Esophagus squamous epithelium (tissue), 5 donors: ENCODE data around the gene PTPN13. TPM values are rescaled to one million over a fixed set of nuclear protein-coding genes. Genes with fewer than 3 reads are reported as not detected.

ENCODE experiments used
- DNase-seq: peaks from one replicate; lab custom pipeline; 2025; lab: John Stamatoyannopoulos, UW
- H3K27ac ChIP-seq, 4 donors: fragments of 200-600 bp; sonication (generic); one replicate each; pipeline ENCODE4 v1.5.1; 2016 to 2019; ENCODE audit warnings: mild to moderate bottlenecking in 1 of 4
- H3K27me3 ChIP-seq, 4 donors: fragments of 200-600 bp; sonication (generic); 1 replicate in 3 of 4; 2 replicates in 1 of 4; pipeline versions ENCODE4 v1.5.1 to v1.6.0; 2017 to 2021; ENCODE audit warnings: antibody characterized with exemption in 1 of 4
- H3K36me3 ChIP-seq, 3 donors: fragments of 200-600 bp; sonication (generic); one replicate each; pipeline ENCODE4 v1.5.1; 2016 to 2019
- H3K4me1 ChIP-seq, 3 donors: fragments of 200-600 bp; sonication (generic); one replicate each; pipeline ENCODE4 v1.5.1; 2017 to 2019
- H3K4me3 ChIP-seq, 4 donors: fragments of 200-600 bp; sonication (generic); 1 replicate in 3 of 4; 2 replicates in 1 of 4; pipeline ENCODE4 v1.5.1; 2016 to 2019; ENCODE audit warnings: mild to moderate bottlenecking in 2 of 4, moderate library complexity in 1 of 4
- H3K9me3 ChIP-seq, 3 donors: fragments of 200-600 bp; sonication (generic); one replicate each; pipeline ENCODE4 v1.5.1; 2016 to 2019
- POLR2A ChIP-seq, 4 donors: fragments of 450-650 bp; IDR thresholded peaks; one replicate each; pipeline ENCODE4 v1.6.1; 2017; ENCODE audit warnings: antibody characterized with exemption in 4 of 4, mild to moderate bottlenecking in 4 of 4, moderate library complexity in 3 of 4
- WGBS, 2 donors: methylation state at CpG; one replicate each; pipeline ENCODE4 v1.1.5; 2018; 5-methylcytosine and 5-hydroxymethylcytosine counted together
- intact Hi-C: fragments of 100-400 bp; cut with DNase I; formaldehyde crosslinking; loops from one replicate; pipeline ENCODE4 v1.15.0; 2022
- total RNA-seq, 4 donors: library from RNA; depleted of rRNA; stranded (reverse); fragments of >200 nt; gene quantifications; one replicate each; pipeline ENCODE4 v1.1.0, GENCODE V29; 2016
- TF ChIP-seq, protein P1 (sequence below), 6 experiments: fragments of 450-650 bp in 4 of 6; fragments of 200-600 bp in 2 of 6; sonication (generic) in 2 of 6; IDR thresholded peaks; one replicate each; pipeline ENCODE4 v1.5.1; 2016 to 2019; ENCODE audit warnings: antibody characterized with exemption in 6 of 6, mild to moderate bottlenecking in 4 of 6, moderate library complexity in 4 of 6
- donor health status: DM: yes; HTN: yes; CAD: no.

The PTPN13 gene
- total RNA-seq, 4 donors from 2014 or later: 44.8 to 94.9 (median 66.7) TPM

DNA sequence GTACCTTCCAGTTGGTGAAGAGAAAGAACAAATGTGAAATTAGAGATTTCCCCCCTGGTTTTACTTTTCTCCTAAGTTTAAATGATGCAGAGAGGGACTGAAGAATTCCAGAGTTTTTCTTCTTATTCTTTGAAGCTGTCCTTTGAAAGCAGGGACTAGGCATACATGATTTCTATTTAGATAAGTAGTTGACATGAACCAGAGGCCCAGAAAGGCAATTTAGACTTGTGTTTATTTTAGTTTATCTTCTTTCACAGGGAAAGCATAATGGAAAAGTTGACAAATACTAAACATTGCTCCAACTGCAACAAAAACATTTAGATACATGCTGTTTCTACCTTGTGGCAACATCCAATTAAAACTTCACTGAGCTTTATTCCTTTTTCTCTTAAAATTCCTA is 32.0 kb downstream of the PTPN13 start:
- intact Hi-C loops: no loop called here
- peaks cover 0 to 19% (median 0%) of the 10 kb centered on the region in 3 donors for H3K4me1 ChIP-seq
- no peak for TF ChIP-seq POLR2A (IDR thresholded peaks at IDR 0.05)
- TF ChIP-seq, protein P1, sequence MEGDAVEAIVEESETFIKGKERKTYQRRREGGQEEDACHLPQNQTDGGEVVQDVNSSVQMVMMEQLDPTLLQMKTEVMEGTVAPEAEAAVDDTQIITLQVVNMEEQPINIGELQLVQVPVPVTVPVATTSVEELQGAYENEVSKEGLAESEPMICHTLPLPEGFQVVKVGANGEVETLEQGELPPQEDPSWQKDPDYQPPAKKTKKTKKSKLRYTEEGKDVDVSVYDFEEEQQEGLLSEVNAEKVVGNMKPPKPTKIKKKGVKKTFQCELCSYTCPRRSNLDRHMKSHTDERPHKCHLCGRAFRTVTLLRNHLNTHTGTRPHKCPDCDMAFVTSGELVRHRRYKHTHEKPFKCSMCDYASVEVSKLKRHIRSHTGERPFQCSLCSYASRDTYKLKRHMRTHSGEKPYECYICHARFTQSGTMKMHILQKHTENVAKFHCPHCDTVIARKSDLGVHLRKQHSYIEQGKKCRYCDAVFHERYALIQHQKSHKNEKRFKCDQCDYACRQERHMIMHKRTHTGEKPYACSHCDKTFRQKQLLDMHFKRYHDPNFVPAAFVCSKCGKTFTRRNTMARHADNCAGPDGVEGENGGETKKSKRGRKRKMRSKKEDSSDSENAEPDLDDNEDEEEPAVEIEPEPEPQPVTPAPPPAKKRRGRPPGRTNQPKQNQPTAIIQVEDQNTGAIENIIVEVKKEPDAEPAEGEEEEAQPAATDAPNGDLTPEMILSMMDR (IDR thresholded peaks at IDR 0.05): no peak
- H3K4me3 ChIP-seq: no peak overlapping the region
- DNase-seq: no peak
- H3K9me3 ChIP-seq: no peaks in the 10 kb centered on the region
- no peak overlapping the region for H3K27ac ChIP-seq
- H3K27me3 ChIP-seq: no peaks in the 10 kb centered on the region
- H3K36me3 ChIP-seq: no peaks in the 10 kb centered on the region

DNA sequence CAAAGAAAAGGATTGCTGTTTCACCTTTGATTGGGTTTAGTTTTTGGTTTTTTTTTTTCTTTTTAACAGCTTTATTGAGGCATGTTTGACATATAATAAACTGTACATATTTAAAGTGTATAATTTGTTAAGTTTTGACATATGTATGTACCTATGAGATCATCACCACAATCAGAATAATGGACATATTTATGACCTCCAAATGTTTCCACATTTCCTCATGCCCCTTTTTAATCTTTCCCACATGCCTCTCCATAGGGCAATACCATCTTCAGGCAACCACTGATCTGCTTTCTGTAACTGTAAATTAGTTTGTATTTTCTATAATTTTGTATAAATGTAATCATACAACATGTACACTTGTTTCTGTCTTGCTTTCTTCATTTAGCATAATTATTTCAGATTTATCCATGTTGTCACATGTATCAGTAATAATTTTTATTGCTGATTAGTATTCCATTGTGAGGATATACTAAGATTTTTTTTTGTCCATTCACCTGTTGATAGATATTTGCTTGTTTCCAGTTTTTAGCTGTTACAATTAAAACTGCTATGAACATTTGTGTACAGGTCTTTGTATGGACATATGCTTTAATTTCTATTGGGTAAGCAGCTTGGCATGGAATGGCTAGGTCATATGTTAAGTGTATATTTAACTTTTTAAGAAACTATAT is 33.5 kb downstream of the PTPN13 start:
- Histone ChIP-seq H3K4me3 (no peak overlapping the region), H3K9me3 (no peaks in the 10 kb centered on the region), H3K27ac (no peak overlapping the region), H3K4me1 (peaks cover 0 to 22% (median 0%) of the 10 kb centered on the region in 3 donors), H3K36me3 (no peaks in the 10 kb centered on the region), H3K27me3 (no peaks in the 10 kb centered on the region)
- intact Hi-C loops: no loop called here
- DNase-seq: no peak
- TF ChIP-seq, protein P1 (IDR thresholded peaks at IDR 0.05): no peak
- no peak for TF ChIP-seq POLR2A (IDR thresholded peaks at IDR 0.05)

DNA sequence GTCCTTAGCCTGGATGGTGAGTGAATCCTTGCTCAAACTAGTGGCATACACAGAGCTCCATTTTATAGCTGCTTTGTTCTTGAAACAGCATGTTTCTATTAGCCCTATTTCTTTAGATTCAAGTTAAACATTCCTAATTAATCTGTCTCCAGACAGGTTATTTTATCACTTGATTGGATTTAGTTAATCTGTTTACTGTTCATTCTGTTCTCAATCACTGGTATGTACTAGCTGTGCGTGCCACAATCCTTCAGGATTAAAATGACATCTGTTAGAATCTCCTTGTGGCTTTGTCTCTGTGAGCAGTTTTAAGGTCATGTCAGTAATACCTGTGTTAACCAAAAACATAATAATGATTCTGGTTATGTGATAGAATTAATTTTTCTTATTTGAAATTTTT is 36.5 kb downstream of the PTPN13 start:
- peaks cover 0 to 31% (median 9%) of the 10 kb centered on the region in 3 donors for H3K4me1 ChIP-seq
- DNase-seq: no peak
- no peaks in the 10 kb centered on the region for H3K9me3 ChIP-seq
- intact Hi-C loops: no loop called here
- peaks cover 0 to 8% (median 0%) of the 10 kb centered on the region in 3 donors for H3K36me3 ChIP-seq
- no peaks in the 10 kb centered on the region for H3K27me3 ChIP-seq
- H3K4me3 ChIP-seq: no peak overlapping the region
- 29 to 38% methylated on average over 1 of the region's 1 CpG for WGBS, 2 donors
- no peak overlapping the region for H3K27ac ChIP-seq
- TF ChIP-seq, protein P1 (IDR thresholded peaks at IDR 0.05): no peak
- no peak for TF ChIP-seq POLR2A (IDR thresholded peaks at IDR 0.05)

GRCh38 chr4:86631166-86631565 is 37.1 kb downstream of the PTPN13 start:
- peaks cover 0 to 13% (median 0%) of the 10 kb centered on the region in 3 donors for H3K36me3 ChIP-seq
- peaks cover 0 to 31% (median 9%) of the 10 kb centered on the region in 3 donors for H3K4me1 ChIP-seq
- 47 to 58% methylated on average over 1 of the region's 1 CpG for WGBS, 2 donors
- DNase-seq: no peak
- no peaks in the 10 kb centered on the region for H3K27me3 ChIP-seq
- TF ChIP-seq, protein P1 (IDR thresholded peaks at IDR 0.05): no peak
- no peak for TF ChIP-seq POLR2A (IDR thresholded peaks at IDR 0.05)
- no peak overlapping the region for H3K27ac ChIP-seq
- H3K9me3 ChIP-seq: no peaks in the 10 kb centered on the region
- intact Hi-C loops: no loop called here
- H3K4me3 ChIP-seq: no peak overlapping the region

- Histone ChIP-seq H3K27me3 (no peaks in the 10 kb centered on the region), H3K36me3 (peaks cover 0 to 17% (median 0%) of the 10 kb centered on the region in 3 donors), H3K4me1 (peaks cover 0 to 31% (median 9%) of the 10 kb centered on the region in 3 donors), H3K4me3 (no peak overlapping the region), H3K9me3 (no peaks in the 10 kb centered on the region), H3K27ac (no peak overlapping the region)
- intact Hi-C loops: no loop called here
- WGBS, 2 donors: 36 to 41% methylated on average over 2 of the region's 2 CpGs
- TF ChIP-seq, protein P1 (IDR thresholded peaks at IDR 0.05): no peak
- TF ChIP-seq POLR2A (IDR thresholded peaks at IDR 0.05): no peak
- DNase-seq: no peak
These were observed 39.7 kb downstream of the PTPN13 start for GRCh38 chr4:86633854-86634253.
